ENCODE results near the gene BEX1.

The BEX1 gene

GRCh38 chrX:103099691-103100090 lies 35.7 kb upstream of the BEX1 start:
- DNase-seq (ENCODE audit: extremely low spot score), result no peak
- CTCF ChIA-PET, result interaction anchor here (0.9 kb wide), 1 partner anchor 149 kb away, joined by 3 read pairs; no protein-coding TSS in a partner anchor
- TF ChIP-seq PKNOX1 (IDR thresholded peaks at IDR 0.05), result no peak
- no peak for TF ChIP-seq FOXK2 (IDR thresholded peaks at IDR 0.05)
- TF ChIP-seq BHLHE40 (IDR thresholded peaks at IDR 0.05; ENCODE audit: borderline replicate concordance), result no peak
- no peak for TF ChIP-seq FOXM1 (IDR thresholded peaks at IDR 0.05; ENCODE audit: borderline replicate concordance)
- TF ChIP-seq CTBP1 (IDR thresholded peaks at IDR 0.05; ENCODE audit: borderline replicate concordance), result no peak
- no peak for TF ChIP-seq LEF1 (IDR thresholded peaks at IDR 0.05; ENCODE audit: borderline replicate concordance)
- POLR2A ChIA-PET, result no interaction called here

- TF ChIP-seq SP1 (IDR thresholded peaks at IDR 0.05), result no peak
- ChIA-PET POLR2A (no interaction called here), CTCF (no interaction called here)
- DNase-seq (ENCODE audit: extremely low spot score), result no peak
Measured at GRCh38 chrX:103098488-103098887, 34.5 kb upstream of the BEX1 start.

- TF ChIP-seq LEF1 (IDR thresholded peaks at IDR 0.05; ENCODE audit: borderline replicate concordance), result no peak
- TF ChIP-seq BHLHE40 (IDR thresholded peaks at IDR 0.05; ENCODE audit: borderline replicate concordance), result no peak
- TF ChIP-seq TARDBP (IDR thresholded peaks at IDR 0.05), result no peak
- no peak for TF ChIP-seq PKNOX1 (IDR thresholded peaks at IDR 0.05)
- TF ChIP-seq FOXM1 (IDR thresholded peaks at IDR 0.05; ENCODE audit: borderline replicate concordance), result no peak
- TF ChIP-seq FOXA1 (IDR thresholded peaks at IDR 0.05), result no peak
- no peak for TF ChIP-seq L3MBTL2 (conservative IDR thresholded peaks at IDR 0.05)
- TF ChIP-seq HDGF (IDR thresholded peaks at IDR 0.05; ENCODE audit: borderline replicate concordance), result no peak
- TF ChIP-seq ZNF384 (IDR thresholded peaks at IDR 0.05), result no peak
- no peak for TF ChIP-seq SUZ12 (IDR thresholded peaks at IDR 0.05)
- TF ChIP-seq NFRKB (IDR thresholded peaks at IDR 0.05), result no peak
- no peak for TF ChIP-seq ARNT (IDR thresholded peaks at IDR 0.05)
- TF ChIP-seq CTBP1 (IDR thresholded peaks at IDR 0.05; ENCODE audit: borderline replicate concordance), result no peak
- TF ChIP-seq ELF4 (IDR thresholded peaks at IDR 0.05), result no peak
- no peak for TF ChIP-seq FOXK2 (IDR thresholded peaks at IDR 0.05)
- TF ChIP-seq SP1 (IDR thresholded peaks at IDR 0.05), result no peak
- POLR2A ChIA-PET, result no interaction called here
- no peak for DNase-seq (ENCODE audit: extremely low spot score)
- CTCF ChIA-PET, result no interaction called here
Measured at GRCh38 chrX:103092942-103093341, 29.0 kb upstream of the BEX1 start, which contains the start of gene NXF3. NXF3 (minus strand) TSS chrX:103093143; CDS start chrX:103093023, 120 bp downstream.

- TF ChIP-seq SUZ12 (IDR thresholded peaks at IDR 0.05), result no peak
- TF ChIP-seq LEF1 (IDR thresholded peaks at IDR 0.05; ENCODE audit: borderline replicate concordance), result no peak
- TF ChIP-seq SP1 (IDR thresholded peaks at IDR 0.05), result no peak
- no peak for TF ChIP-seq ARNT (IDR thresholded peaks at IDR 0.05)
- TF ChIP-seq FOXK2 (IDR thresholded peaks at IDR 0.05), result no peak
- TF ChIP-seq FOXA1 (IDR thresholded peaks at IDR 0.05), result no peak
- ChIA-PET CTCF (no interaction called here), POLR2A (no interaction called here)
- DNase-seq (ENCODE audit: extremely low spot score), result no peak
Measured at GRCh38 chrX:103081051-103081450, 17.1 kb upstream of the BEX1 start.

GRCh38 chrX:103073467-103073866 lies 9.5 kb upstream of the BEX1 start:
- no peak for DNase-seq (ENCODE audit: extremely low spot score)
- ChIA-PET POLR2A (no interaction called here), CTCF (no interaction called here)
- TF ChIP-seq HDGF (IDR thresholded peaks at IDR 0.05; ENCODE audit: borderline replicate concordance) (no peak), FOXM1 (IDR thresholded peaks at IDR 0.05; ENCODE audit: borderline replicate concordance) (no peak), SUZ12 (IDR thresholded peaks at IDR 0.05) (no peak), SP1 (IDR thresholded peaks at IDR 0.05) (no peak), NFRKB (IDR thresholded peaks at IDR 0.05) (no peak), TARDBP (IDR thresholded peaks at IDR 0.05) (no peak), PKNOX1 (IDR thresholded peaks at IDR 0.05) (no peak), LEF1 (IDR thresholded peaks at IDR 0.05; ENCODE audit: borderline replicate concordance) (no peak), BHLHE40 (IDR thresholded peaks at IDR 0.05; ENCODE audit: borderline replicate concordance) (no peak), FOXA1 (IDR thresholded peaks at IDR 0.05) (no peak), ARNT (IDR thresholded peaks at IDR 0.05) (no peak), FOXK2 (IDR thresholded peaks at IDR 0.05) (no peak), CTBP1 (IDR thresholded peaks at IDR 0.05; ENCODE audit: borderline replicate concordance) (no peak), ZNF384 (IDR thresholded peaks at IDR 0.05) (no peak), L3MBTL2 (conservative IDR thresholded peaks at IDR 0.05) (no peak), ELF4 (IDR thresholded peaks at IDR 0.05) (no peak)

GRCh38 chrX:103066606-103067005 lies 2.6 kb upstream of the BEX1 start:
- DNase-seq (ENCODE audit: extremely low spot score), result no peak
- no peak for TF ChIP-seq CTBP1 (IDR thresholded peaks at IDR 0.05; ENCODE audit: borderline replicate concordance)
- TF ChIP-seq ARNT (IDR thresholded peaks at IDR 0.05), result no peak
- no peak for TF ChIP-seq L3MBTL2 (conservative IDR thresholded peaks at IDR 0.05)
- TF ChIP-seq HDGF (IDR thresholded peaks at IDR 0.05; ENCODE audit: borderline replicate concordance), result no peak
- no peak for TF ChIP-seq TARDBP (IDR thresholded peaks at IDR 0.05)
- no peak for TF ChIP-seq ELF4 (IDR thresholded peaks at IDR 0.05)
- no peak for TF ChIP-seq NFRKB (IDR thresholded peaks at IDR 0.05)
- TF ChIP-seq LEF1 (IDR thresholded peaks at IDR 0.05; ENCODE audit: borderline replicate concordance), result no peak
- TF ChIP-seq BHLHE40 (IDR thresholded peaks at IDR 0.05; ENCODE audit: borderline replicate concordance), result no peak
- no peak for TF ChIP-seq FOXK2 (IDR thresholded peaks at IDR 0.05)
- no peak for TF ChIP-seq SP1 (IDR thresholded peaks at IDR 0.05)
- TF ChIP-seq FOXA1 (IDR thresholded peaks at IDR 0.05), result no peak
- no peak for TF ChIP-seq FOXM1 (IDR thresholded peaks at IDR 0.05; ENCODE audit: borderline replicate concordance)
- no peak for TF ChIP-seq SUZ12 (IDR thresholded peaks at IDR 0.05)
- TF ChIP-seq PKNOX1 (IDR thresholded peaks at IDR 0.05), result no peak
- TF ChIP-seq ZNF384 (IDR thresholded peaks at IDR 0.05), result no peak
- ChIA-PET POLR2A (no interaction called here), CTCF (no interaction called here)
